SU-DHL-6 (cell line): ENCODE measurements around the gene ACTN4.

Experiments
- H2AFZ ChIP-seq: fragments of 200-600 bp; sonication (generic); 2 replicates; pipeline ENCODE4 v1.6.1; 2014; ENCODE audit warnings: low read depth, mild to moderate bottlenecking, moderate library complexity, mixed read lengths, antibody characterized with exemption, low read length; ENCODE audit not compliant: severe bottlenecking
- H3F3A ChIP-seq: fragments of 200-600 bp; shearing (Covaris generic); 2 replicates; pipeline ENCODE4 v1.6.0; 2016; ENCODE audit warnings: antibody characterized with exemption, mild to moderate bottlenecking; ENCODE audit not compliant: insufficient read depth
- H3K27ac ChIP-seq: fragments of 200-600 bp; sonication (generic); 2 replicates; pipeline ENCODE4 v1.5.1; 2016; ENCODE audit warnings: low read depth, mild to moderate bottlenecking, low read length, moderate library complexity, mixed read lengths
- H3K27me3 ChIP-seq: fragments of 200-600 bp; sonication (generic), shearing (Covaris generic); 2 replicates; pipeline ENCODE4 v1.6.0; 2014; ENCODE audit warnings: mild to moderate bottlenecking, low read length
- H3K36me3 ChIP-seq: fragments of 200-600 bp; sonication (generic); 2 replicates; pipeline ENCODE4 v1.6.1; 2014; ENCODE audit warnings: mild to moderate bottlenecking, low read length, mixed read lengths
- H3K4me2 ChIP-seq: fragments of 300-600, 200-600 bp; shearing (Covaris generic), sonication (generic); 2 replicates; pipeline ENCODE4 v1.6.0; 2014; ENCODE audit warnings: low read length, low read depth, mild to moderate bottlenecking; ENCODE audit not compliant: poor library complexity, severe bottlenecking
- H3K4me3 ChIP-seq: fragments of 200-600 bp; sonication (generic); 2 replicates; pipeline ENCODE4 v1.5.1; 2014; ENCODE audit warnings: antibody characterized with exemption, low read length, mild to moderate bottlenecking, mixed read lengths; ENCODE audit not compliant: insufficient read depth, poor library complexity, severe bottlenecking
- H3K79me2 ChIP-seq: fragments of 200-600 bp; sonication (generic); 2 replicates; pipeline ENCODE4 v1.6.1; 2014; ENCODE audit warnings: mild to moderate bottlenecking, low read length, moderate library complexity; ENCODE audit not compliant: insufficient read depth
- H3K9ac ChIP-seq: fragments of 200-600 bp; sonication (generic); 2 replicates; pipeline ENCODE4 v1.7.0; 2014; ENCODE audit warnings: mild to moderate bottlenecking, low read length
- H3K9me2 ChIP-seq: fragments of 200-600 bp; sonication (generic); replicated peaks from 2 replicates; pipeline ENCODE4 v1.6.1; 2014; ENCODE audit warnings: low read length; ENCODE audit not compliant: insufficient read depth
- H3K9me3 ChIP-seq: fragments of 200-600 bp; sonication (generic); 2 replicates; pipeline ENCODE4 v1.6.1; 2014; ENCODE audit warnings: low read length, mixed read lengths; ENCODE audit not compliant: insufficient read depth
- H4K20me1 ChIP-seq: fragments of 200-600 bp; sonication (generic); 2 replicates; pipeline ENCODE4 v1.6.1; 2014; ENCODE audit warnings: low read depth, mild to moderate bottlenecking, antibody characterized with exemption, low read length, moderate library complexity, mixed read lengths
- EZH2phosphoT487 ChIP-seq: fragments of 200-600 bp; sonication (generic), shearing (Covaris generic); conservative IDR thresholded peaks from 2 replicates; pipeline ENCODE4 v1.6.1; 2018; ENCODE audit warnings: mild to moderate bottlenecking, antibody characterized with exemption, low read length, moderate library complexity, mixed read lengths
- TF ChIP-seq, protein P1 (sequence below): fragments of 200-600 bp; sonication (generic); IDR thresholded peaks from one replicate; pipeline ENCODE4 v1.5.1; 2017; ENCODE audit warnings: antibody characterized with exemption, mild to moderate bottlenecking, low read length, moderate library complexity; ENCODE audit not compliant: insufficient read depth, poor library complexity, severe bottlenecking

The ACTN4 gene

DNA sequence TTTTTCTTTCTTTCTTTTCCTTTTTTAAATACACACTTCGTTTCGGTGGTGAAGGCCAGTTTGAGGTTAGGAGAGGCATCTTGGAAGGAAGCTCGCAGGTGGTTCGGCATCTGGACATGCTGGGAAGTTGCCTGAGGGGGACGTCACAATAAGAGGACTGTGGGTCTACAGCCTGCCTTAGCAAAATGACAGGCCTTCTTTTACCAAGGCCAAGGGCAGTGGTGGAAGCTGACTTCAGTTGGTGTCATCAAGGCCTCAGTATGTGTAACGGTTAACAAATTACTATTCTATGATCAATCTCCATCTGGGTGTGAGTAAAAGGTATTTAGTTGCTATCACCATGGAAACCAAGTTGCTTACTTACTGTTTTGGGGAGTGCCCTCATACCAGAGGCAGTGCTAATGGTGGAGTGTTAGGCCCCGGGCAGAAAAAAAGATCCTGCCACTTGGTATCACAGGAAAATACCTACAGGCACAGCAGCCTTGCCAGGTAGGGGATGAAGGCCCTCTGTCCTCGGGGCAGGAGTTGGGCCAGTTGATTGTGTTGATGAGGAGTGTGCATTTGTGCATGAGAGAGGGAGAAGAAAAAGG lies 10.3 kb downstream of the ACTN4 start:
- Histone ChIP-seq H3K9me2 (no peaks in the 10 kb centered on the region), H3K4me3 (no peak overlapping the region), H3K9ac (no peak overlapping the region), H4K20me1 (peaks cover 15% of the 10 kb centered on the region; the same call in 1 of the 2 replicates), H2AFZ (no peak overlapping the region), H3K4me2 (no peak overlapping the region), H3K79me2 (peaks cover 99% of the 10 kb centered on the region), H3K36me3 (no peaks in the 10 kb centered on the region; the same call in 1 of the 2 replicates), H3K27ac (no peak overlapping the region), H3K27me3 (no peaks in the 10 kb centered on the region), H3F3A (no peaks in the 10 kb centered on the region), H3K9me3 (no peaks in the 10 kb centered on the region)
- TF ChIP-seq, protein P1, sequence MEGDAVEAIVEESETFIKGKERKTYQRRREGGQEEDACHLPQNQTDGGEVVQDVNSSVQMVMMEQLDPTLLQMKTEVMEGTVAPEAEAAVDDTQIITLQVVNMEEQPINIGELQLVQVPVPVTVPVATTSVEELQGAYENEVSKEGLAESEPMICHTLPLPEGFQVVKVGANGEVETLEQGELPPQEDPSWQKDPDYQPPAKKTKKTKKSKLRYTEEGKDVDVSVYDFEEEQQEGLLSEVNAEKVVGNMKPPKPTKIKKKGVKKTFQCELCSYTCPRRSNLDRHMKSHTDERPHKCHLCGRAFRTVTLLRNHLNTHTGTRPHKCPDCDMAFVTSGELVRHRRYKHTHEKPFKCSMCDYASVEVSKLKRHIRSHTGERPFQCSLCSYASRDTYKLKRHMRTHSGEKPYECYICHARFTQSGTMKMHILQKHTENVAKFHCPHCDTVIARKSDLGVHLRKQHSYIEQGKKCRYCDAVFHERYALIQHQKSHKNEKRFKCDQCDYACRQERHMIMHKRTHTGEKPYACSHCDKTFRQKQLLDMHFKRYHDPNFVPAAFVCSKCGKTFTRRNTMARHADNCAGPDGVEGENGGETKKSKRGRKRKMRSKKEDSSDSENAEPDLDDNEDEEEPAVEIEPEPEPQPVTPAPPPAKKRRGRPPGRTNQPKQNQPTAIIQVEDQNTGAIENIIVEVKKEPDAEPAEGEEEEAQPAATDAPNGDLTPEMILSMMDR, result no peak
- no peak for TF ChIP-seq EZH2phosphoT487

DNA sequence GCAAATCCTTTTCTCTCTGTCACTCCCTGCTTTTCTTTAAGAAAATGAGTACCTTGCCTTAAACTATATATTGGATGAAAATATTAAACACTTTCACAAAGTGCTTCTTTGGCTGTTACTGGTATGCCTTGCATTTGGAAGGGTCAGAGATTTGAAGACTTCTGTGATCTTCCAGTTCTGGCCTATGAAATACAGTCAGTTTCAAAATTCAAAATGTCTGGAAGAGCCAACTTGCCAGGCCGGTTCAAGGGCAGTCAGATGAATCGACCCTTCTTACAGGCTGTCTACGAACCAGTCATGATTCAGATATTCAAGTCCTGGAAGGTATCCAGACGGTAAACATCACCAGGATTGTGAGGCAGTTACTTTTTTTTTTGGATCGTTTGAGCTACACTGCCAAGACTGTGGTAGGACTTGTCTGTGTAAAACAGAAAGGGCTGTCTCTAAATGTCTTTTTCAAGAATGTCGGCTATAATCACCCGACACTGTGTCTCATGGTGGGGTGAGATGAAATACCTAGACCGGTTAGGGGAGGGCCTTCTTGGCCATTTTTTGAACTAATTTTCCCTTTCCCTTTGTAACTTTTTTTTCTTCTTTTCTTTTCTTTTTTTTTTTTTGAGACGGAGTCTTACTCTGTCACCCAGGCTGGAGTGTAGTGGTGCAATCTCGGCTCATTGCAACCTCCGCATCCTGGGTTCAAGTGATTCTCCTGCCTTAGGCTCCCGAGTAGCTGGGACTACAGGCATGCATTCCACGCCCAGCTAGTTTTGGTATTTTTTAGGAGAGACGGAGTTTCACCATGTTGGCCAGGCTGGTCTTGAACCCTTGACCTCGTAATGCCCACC lies 11.2 kb downstream of the ACTN4 start:
- no peaks in the 10 kb centered on the region for H3K9me3 ChIP-seq
- peaks cover 15% of the 10 kb centered on the region; the same call in 1 of the 2 replicates for H4K20me1 ChIP-seq
- no peak overlapping the region for H3K27ac ChIP-seq
- TF ChIP-seq, protein P1, result no peak
- no peak for TF ChIP-seq EZH2phosphoT487
- H3K4me3 ChIP-seq, result no peak overlapping the region
- no peak overlapping the region for H3K9ac ChIP-seq
- H3K4me2 ChIP-seq, result no peak overlapping the region
- H3K79me2 ChIP-seq, result peaks cover 98% of the 10 kb centered on the region
- H3F3A ChIP-seq, result no peaks in the 10 kb centered on the region
- H3K27me3 ChIP-seq, result no peaks in the 10 kb centered on the region
- H3K9me2 ChIP-seq, result no peaks in the 10 kb centered on the region
- H2AFZ ChIP-seq, result no peak overlapping the region
- no peaks in the 10 kb centered on the region; the same call in 1 of the 2 replicates for H3K36me3 ChIP-seq

DNA sequence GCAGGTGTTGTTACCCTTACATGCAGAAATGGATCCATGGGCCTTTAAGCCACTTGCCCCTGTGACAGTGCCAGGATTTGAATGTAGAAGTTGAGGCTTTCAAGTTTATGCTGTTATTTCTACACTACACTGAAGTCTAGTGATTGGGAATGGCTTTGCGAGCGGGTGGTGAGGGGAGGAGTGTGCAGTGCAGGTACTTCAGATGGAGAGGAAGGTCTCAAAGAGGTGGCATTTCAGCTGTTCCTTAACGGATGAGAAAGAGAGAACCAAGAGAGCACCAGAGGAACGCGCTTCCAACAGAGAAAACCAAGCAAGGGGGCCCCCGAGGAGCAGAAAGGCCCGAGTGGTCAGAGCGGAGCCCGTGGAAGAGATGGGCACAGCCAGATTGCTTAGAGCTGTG lies 13.3 kb downstream of the ACTN4 start:
- Histone ChIP-seq H3K4me3 (no peak overlapping the region), H3F3A (no peaks in the 10 kb centered on the region), H4K20me1 (peaks cover 12% of the 10 kb centered on the region; the same call in 1 of the 2 replicates), H3K4me2 (no peak overlapping the region), H2AFZ (no peak overlapping the region), H3K9me2 (no peaks in the 10 kb centered on the region), H3K9me3 (no peaks in the 10 kb centered on the region), H3K79me2 (peaks cover 98% of the 10 kb centered on the region), H3K27me3 (no peaks in the 10 kb centered on the region), H3K27ac (no peak overlapping the region), H3K36me3 (no peaks in the 10 kb centered on the region), H3K9ac (no peak overlapping the region)
- TF ChIP-seq, protein P1, result no peak
- no peak for TF ChIP-seq EZH2phosphoT487
